GM19351 (cell line): ENCODE measurements around the gene GPATCH2L.

Experiments used
- ATAC-seq: cut with Tn5 transposase; IDR thresholded peaks from one replicate; pipeline ENCODE4 v1.9.1; 2021; ENCODE audit warnings: mild to moderate bottlenecking, moderate library complexity; ENCODE audit not compliant: unreplicated experiment

Gene GPATCH2L

GRCh38 chr14:76195003-76195402 lies 43.3 kb downstream of the GPATCH2L start:
- ATAC-seq: no peak

- no peak for ATAC-seq
These were observed 45.4 kb downstream of the GPATCH2L start for GRCh38 chr14:76196980-76197695.

- no peak for ATAC-seq
These were observed 49.4 kb downstream of the GPATCH2L start for GRCh38 chr14:76201162-76201561.

DNA sequence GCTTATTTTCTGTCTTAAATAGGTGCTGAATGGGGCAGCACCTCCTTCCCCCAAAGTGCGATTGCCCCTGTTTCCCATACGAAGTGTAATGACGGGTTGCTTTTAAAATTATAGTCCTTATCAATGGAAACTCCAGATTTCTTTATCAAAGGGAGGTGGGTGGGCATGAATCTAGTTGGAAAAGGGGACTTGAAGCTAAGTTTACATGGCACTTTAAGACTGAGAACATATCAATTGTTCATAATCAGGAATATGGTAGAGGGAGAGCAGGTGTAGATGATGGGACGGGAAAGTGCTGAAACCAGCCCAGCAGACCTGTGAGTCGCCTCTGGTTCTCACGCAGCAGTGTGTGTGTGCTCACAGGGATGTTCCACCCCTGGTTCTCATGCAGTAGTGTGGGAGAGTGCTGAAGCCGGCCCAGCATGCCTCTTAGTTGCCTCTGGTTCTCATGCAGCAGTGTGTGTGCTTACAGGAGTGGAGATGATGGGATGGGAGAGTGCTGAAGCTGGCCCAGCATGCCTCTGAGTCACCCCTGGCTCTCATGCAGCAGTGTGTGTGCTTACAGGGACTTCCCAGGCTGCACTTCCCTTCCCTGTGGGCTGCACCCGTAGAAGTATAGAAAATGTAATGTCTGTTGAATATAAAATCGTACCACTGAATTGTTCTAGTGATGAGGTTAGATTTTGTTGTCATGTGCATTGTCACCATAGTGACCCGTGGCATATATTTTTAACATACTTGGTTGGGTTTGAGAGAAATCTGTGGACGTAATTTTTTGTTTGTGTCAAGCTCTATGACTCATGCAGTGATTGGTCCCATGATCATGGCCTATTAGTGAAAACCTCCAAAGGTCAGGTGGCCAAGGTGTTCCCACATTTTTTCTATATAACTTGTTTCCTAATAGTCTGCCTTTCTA lies 51.6 kb downstream of the GPATCH2L start:
- peak; percentile 80 for ATAC-seq

DNA sequence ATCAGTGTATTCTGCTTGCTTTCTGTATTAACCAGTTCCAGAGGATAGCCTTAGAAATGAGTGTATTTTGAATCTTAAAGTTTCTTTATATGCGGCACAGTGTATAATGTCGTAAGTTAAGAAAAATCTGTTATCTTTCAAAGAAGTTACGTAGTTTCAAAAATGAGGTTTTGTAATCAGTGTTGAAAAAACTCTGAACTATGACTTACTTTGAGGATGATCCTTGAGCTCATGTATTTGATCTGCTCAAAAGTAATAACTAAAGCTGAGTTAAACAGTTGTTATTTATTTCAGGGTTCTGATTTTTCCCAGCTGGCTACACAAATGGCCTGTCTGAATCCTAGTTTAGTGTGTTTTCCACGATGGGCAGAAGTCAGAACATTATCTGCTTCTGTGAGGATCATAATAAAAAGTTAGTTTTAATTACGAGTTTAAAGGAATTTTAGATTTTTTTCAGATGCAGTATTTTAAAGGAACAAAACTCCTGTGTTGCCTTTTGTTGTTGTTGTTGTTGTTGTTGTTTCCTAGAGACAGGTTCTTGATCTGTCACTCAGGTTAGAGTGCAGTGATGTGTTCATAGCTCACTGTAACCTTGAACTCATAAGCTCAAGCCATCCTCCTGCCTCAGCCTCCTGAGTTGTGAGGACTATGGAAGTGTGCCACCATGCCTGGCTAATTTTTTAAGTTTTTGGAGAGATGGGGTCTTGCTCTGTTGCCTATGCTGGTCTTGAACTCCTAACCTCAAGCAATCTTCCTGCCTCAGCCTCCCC lies 52.9 kb downstream of the GPATCH2L start:
- no peak for ATAC-seq

- no peak for ATAC-seq
These were observed 54.0 kb downstream of the GPATCH2L start for GRCh38 chr14:76205708-76206107.

DNA sequence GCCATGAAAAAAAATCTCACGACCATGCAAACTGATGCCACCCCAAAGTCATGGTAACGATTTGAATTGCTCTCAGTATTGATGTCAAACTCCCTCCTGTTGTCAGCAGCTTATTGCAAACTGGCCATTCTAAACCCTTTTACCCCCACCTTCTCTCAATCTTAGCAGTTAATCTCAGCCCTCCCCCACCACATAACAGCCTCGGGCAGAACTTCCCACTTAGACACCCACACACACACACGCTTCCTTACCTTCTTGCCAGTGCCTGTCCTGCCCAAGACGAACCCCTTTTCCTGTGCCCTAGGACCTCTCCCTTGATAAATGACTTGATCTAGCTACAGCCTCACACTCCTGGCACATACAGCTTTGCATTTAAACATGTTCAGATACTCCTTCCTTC lies 56.6 kb downstream of the GPATCH2L start:
- no peak for ATAC-seq

DNA sequence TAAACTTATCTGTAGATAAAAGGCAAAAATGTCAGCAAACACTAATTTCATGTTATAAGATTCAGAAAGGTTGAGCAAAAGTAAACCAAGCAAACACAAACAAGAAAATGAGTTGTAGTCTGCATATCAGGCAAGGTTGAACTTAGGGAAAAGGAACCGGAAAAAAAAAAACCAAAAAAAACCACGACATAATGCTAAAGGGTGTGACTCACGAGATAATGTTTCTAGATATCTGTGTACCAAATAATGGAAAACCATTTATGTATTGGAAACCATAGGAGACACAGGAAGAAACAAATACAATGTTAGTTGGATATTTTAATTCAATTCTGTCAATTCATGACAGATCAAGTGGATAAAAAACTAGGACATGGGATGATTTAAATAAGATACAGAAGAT lies 60.5 kb downstream of the GPATCH2L start:
- no peak for ATAC-seq

GRCh38 chr14:76217179-76217578 lies 65.5 kb downstream of the GPATCH2L start:
- ATAC-seq: no peak

DNA sequence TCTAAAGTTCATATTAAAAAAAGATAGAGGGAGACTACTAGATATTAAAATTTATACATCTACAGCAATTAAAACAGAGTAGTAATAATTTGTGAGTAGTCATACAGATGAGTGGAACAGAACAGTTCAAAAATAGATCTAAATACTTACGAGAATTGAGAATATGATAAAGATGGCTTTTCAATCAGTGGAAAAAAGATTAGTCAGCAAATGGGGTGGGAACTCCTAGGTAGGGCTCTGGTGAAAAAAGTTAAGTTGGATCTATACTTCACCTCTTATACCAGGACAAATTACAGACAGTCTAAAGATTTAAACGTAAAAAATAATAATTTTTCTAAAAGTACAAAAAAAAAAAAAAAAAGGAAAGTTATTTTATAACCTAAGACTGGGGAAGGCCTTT lies 66.9 kb downstream of the GPATCH2L start:
- ATAC-seq: no peak

DNA sequence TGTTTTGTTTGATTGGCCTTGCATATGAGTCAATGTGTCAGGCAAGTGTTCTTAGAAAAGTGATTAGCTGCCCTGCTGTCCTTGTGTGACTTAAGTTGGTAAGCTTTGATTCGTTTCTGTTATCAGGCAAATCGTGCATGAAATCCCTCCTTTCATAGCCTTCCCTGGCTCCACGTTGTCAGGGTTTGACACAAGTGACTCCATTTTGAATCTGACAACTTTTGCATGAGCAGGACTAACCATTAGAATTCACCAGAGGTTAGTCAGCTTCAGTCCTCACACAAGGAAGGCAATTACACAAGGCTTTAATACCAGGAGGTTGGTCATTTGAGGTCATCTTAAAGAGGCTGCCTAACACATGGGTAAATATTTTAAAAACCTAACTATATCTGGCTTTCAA lies 68.2 kb downstream of the GPATCH2L start:
- no peak for ATAC-seq

DNA sequence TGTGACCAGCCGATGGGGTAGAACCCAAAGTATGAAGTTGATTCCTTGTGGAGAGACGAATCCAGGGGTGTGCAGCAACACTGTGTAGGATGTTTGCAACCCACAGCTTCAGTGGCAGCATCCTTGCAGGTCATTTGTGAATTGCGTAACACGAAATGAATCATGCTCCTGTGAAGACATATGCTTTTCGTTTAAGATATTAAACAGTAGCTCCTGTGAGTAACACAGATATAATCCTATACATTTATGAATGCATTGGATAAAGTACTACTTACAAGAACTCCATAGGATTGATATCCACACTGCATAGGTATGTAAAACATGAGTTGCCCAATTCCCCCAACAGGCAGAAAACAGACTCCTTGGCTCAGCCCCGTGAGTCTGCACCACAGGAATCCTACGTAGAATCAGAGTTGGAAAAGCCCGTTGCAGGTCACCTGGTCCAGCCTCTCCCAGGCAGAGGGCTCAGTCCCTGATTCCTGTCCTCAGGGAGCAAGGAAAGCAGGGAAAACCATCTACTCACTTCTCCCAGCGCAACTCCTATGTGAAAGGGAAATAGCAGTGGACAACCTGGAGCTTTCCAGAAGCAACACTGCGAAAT lies 75.8 kb downstream of the GPATCH2L start:
- no peak for ATAC-seq

GRCh38 chr14:76228138-76228537 lies 76.4 kb downstream of the GPATCH2L start:
- ATAC-seq: no peak

DNA sequence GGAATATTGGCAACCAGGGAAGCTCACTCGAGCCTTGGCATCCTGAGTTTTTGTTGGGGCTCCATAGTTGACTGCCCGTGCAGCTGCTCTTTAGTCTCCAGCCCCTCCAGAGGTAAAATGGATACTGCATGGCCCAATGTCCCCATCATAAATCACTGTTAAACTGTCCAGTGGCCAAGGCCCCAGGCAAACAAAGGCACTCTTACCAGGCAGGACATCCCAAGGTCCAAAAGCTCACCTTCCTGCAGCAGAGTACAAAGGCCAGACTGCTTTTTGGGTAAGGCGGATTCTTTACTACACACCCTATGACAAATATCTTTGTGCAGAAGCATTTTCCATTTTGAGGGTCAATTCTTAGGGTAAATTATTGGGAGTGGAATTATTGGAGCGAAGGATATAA lies 81.1 kb downstream of the GPATCH2L start:
- no peak for ATAC-seq

GRCh38 chr14:76235628-76236027 lies 83.9 kb downstream of the GPATCH2L start:
- ATAC-seq: peak; percentile 30

GRCh38 chr14:76236172-76237130 lies 84.7 kb downstream of the GPATCH2L start:
- ATAC-seq: peak; percentile 79

GRCh38 chr14:76237349-76237990 lies 85.7 kb downstream of the GPATCH2L start:
- no peak for ATAC-seq

- no peak for ATAC-seq
These were observed 93.4 kb downstream of the GPATCH2L start for GRCh38 chr14:76245097-76245496.

GRCh38 chr14:76250302-76250701 lies 98.6 kb downstream of the GPATCH2L start:
- no peak for ATAC-seq
